ENCODE measurements around the gene ADGRD2.

GRCh38 chr9:124437086-124437485 is 13.2 kb upstream of the ADGRD2 start:
- no peak for TF ChIP-seq CTCF (conservative IDR thresholded peaks at IDR 0.05; ENCODE audit: low read depth, low read length)
- TF ChIP-seq EZH2 (IDR thresholded peaks at IDR 0.05; ENCODE audit: low read length, unreplicated experiment): no peak
- TF ChIP-seq EZH2phosphoT487 (IDR thresholded peaks at IDR 0.05; ENCODE audit: borderline replicate concordance, low read length): no peak

All from PC-3 (cell line).